ENCODE results near the gene CAMK2D.
A peak's percentile ranks its signal among the peaks of the same experiment; 100 is the strongest.

Gene CAMK2D

GRCh38 chr4:113559947-113560346 lies 201.6 kb downstream of the CAMK2D start:
- no peak for DNase-seq

DNA sequence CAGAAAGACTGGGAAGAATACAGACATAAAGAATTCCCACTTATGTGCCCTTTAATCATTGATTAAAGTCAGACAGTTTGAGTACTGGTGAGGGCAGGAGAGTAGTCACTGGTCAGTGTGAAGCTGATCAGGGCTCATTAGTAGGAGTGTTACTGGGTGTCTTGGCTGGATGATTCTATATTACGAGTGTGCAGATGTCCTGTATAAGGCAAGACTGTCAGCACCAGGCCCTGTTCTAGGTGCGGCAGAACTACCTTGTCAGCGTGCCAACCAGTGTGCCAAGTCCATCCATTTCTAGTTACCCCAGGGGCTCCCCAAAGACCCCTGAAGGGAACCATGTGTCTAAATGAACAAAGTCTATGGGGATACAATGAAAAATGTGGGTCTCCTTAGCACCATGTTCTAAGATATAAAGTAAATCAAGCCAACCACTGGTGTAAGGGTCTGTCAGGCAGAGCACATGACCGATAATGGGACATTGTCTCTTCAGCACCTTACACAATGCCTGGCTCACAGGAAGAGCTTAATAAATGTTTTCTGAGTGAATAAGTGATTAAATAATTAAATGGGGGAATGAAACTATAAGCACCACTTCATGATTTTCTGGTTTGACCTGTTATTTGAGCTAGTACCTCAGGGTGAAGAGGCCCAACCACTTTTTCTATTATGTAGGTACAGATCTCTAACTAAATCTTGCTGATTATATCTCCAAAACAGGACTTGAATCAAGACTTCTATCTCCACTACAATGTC lies 205.0 kb downstream of the CAMK2D start:
- DNase-seq: no peak

DNA sequence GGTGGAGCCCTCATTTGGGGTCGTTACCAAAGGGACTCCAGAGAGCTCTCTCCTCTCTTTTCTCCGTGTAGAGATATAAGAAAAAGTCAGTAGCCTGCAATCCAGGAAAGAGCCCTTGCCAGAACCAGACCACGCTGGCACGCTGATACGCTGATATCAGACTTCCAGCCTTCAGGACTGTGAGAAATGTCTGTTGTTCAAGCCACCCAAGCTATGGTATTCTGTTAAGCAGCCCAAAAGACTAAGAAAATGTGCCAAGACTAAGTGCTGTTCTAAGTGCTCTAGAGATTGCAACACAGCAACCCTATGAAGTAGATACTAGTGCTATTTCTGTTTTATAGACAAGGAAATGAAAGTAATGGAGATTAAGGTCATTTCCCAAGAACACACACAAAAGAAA lies 205.7 kb downstream of the CAMK2D start:
- DNase-seq: no peak

DNA sequence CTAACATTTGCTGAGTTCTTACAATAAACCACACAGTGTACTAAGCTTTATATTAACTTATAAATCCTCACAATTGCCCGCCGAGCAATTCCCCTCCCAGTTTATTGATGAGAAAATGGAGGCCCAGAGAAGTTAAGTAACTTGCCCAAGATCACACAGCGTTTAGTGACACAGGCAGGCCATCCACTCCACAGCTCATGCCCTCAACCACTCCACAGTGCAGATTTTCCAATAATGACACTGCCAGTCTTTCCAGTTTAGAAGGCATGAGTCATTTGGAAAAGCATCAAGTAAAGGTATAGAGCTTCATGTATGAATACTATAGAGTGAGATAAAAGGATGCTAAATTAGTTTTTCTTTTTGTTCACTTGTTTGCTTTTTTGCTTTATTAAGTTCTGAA lies 208.5 kb downstream of the CAMK2D start:
- DNase-seq: no peak

- no peak for DNase-seq
Measured at GRCh38 chr4:113550510-113550909, 211.0 kb downstream of the CAMK2D start.

DNA sequence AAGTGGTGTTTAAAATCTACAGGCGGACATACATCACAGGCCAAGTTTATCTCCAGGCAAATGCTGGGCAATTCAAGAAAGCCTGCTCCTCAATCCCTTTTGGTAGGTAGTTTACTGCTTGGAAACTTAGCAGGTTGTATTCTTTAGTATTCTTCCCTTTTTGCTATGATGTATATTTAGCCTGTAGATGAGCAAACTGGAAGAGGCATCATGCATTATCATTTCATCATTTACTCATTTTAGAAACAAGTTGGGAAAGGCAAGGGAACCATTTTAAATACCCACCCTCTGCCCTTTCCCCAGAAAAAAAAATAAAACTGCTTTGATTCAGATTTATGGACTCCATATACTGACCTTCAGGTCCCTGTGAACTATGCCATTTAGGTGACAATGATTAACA lies 213.2 kb downstream of the CAMK2D start:
- DNase-seq: no peak

- peak; percentile 82 for DNase-seq
Measured at GRCh38 chr4:113547487-113548042, 214.0 kb downstream of the CAMK2D start.

DNA sequence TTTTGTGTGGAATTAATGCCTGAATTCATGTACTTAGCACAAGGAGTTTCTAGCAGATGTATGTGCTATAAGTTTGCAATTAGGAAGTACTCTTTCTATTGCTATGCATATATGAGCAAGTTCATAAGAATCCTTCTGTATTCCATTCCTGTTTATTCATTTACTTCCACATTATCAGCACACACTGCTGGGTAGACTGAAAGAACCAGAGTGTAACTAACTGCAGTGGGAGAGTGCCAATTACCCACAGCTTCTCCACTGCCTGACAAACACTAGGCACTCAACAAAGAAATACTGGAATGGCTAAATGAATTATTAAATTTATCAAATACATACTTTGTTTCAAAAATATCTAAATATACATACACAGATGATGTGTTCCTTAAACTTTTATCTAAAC lies 219.6 kb downstream of the CAMK2D start:
- DNase-seq: no peak

- DNase-seq: no peak
Measured at GRCh38 chr4:113540859-113541258, 220.7 kb downstream of the CAMK2D start.

- DNase-seq: no peak
Measured at GRCh38 chr4:113539408-113539807, 222.1 kb downstream of the CAMK2D start.

DNA sequence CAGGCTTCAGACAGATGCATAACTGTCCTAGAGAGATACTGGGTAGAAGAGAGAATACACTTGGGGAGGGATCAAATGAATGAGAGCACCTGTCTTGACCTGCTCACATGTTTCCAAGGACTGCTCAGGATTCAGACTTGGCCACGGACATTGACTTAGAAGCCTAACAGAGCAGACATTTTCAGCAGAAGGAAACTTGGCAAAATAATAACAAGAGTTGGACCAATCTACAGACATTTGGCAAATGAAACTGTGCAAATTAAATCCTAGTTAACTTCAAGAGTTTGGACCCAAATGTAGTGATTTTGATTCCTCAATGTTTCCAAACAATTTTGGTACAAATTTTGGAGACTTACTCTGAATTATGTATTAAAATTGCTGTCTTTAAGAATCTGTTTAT lies 223.9 kb downstream of the CAMK2D start:
- no peak for DNase-seq

DNA sequence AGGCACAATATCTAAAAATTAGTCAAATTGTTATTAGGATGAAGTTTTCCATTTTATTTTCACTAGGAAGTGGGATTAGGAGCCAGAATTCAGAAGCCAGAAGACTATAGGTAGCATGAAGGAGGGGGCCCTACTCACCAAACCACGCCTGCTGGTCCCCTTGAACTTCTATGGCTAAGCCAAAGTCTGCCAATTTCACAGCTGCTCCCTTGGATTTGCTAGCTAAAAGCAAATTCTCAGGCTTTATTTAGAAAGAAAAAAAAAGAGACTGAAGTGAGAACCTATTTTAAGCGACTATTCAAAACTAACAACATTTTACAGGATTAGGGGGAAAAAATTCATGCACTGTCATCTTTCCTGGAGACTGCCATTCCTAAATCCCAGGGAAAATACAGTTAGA lies 224.3 kb downstream of the CAMK2D start:
- DNase-seq: no peak

- no peak for DNase-seq
Measured at GRCh38 chr4:113534711-113535110, 226.8 kb downstream of the CAMK2D start.

DNA sequence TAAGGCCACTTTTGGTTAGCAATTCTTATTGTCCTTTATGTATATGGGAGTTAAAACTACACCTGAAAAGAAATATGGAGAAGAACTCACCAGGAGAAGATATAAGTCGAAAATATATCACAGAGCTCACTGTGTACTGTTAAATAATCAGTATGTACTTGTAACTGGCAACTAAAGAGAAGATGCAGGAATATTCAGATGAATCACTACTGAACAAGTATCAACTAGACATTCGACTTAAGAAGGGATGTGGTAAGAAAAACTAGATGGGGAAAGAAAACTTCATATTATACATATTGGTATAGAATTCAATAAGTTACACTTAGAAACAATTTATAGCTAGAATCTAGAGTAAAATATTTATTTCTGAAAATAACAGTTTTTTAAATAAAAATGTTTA lies 230.0 kb downstream of the CAMK2D start:
- no peak for DNase-seq

DNA sequence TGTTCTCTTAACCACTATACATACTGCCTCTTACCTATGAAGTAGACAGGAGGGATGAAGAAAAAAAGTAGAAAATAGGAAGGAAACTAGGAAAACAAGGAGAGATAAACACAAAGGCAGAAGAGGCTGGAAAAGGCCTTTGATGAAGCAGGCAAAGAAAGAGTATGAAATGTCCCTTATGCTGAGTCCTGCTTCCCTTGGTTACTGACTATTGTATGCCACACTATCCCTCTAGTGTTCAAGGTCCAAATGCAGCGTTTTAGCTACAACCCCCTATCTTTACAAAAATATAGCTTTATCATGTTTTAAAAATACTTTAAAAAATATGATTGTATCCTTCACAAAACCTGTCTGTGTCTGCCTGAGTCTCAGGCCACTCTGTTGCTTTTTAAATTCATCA lies 233.1 kb downstream of the CAMK2D start:
- no peak for DNase-seq

GRCh38 chr4:113525521-113525920 lies 236.0 kb downstream of the CAMK2D start:
- no peak for DNase-seq

- DNase-seq: no peak
Measured at GRCh38 chr4:113524505-113525186, 236.9 kb downstream of the CAMK2D start.

GRCh38 chr4:113524096-113524495 lies 237.4 kb downstream of the CAMK2D start:
- no peak for DNase-seq

DNA sequence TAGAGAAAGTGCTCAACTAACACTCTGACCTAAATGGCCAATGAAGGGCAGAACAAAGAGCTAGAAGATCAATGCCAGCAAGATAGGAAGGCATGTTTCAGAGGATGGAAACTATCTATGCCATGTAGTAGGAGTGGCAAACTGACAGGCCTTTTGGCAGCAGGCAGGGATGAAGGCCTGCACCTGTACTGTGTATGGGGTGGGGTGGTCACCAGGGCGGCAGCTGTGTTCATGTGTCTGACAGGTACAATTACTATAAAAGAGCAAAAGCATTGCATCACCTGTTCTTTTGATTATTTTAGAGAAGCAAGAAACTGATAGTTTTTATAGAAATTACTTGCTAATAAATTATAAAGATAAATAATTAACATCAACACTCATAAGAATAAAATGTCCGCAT lies 239.1 kb downstream of the CAMK2D start:
- no peak for DNase-seq

DNA sequence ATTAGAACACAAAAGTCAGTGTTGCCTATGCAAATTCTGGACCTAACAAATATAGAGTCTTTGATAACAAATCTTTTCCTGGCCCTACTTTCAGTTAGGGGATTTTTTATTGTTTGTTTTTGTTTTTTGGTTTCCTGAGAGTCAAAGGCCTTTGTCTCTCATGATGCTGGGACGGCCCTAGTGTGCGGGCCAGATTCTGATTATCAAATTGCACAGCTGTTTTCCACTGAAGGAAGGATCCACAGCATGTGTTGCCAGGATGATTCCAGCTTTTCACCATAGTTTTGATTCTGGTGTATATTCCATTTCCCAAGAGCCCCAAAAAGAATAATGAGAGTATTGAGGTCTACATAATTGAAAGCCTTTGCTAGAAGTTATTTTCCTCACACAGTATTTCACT lies 248.2 kb downstream of the CAMK2D start:
- no peak for DNase-seq

DNA sequence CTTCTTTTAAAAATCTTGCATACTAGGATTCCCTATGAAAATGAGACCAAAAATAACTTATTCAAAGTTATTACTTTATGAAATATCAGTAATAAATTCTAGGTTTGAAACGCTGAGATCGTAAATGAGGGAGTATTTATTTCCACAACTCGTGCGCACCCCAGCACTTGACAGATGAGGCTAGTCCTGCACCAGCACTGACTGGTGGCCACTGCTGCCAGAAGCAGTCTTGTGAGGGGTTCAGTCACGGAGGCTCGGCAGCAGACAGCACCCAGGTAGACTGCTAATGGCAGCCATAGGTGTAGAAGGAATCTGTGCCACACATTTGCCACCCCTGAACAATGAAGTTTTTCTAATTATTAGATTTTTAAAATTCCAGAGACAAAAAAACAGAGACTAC lies 248.7 kb downstream of the CAMK2D start:
- no peak for DNase-seq

GRCh38 chr4:113511944-113512343 lies 249.6 kb downstream of the CAMK2D start:
- no peak for DNase-seq

- no peak for DNase-seq
Measured at GRCh38 chr4:113509851-113510250, 251.7 kb downstream of the CAMK2D start.

GRCh38 chr4:113505044-113505443 lies 256.5 kb downstream of the CAMK2D start:
- no peak for DNase-seq

All from activated CD4-positive, alpha-beta T cell treated with anti-CD3 and anti-CD28 coated beads for 1 hour (primary cell).